GM12878 (cell line): ENCODE data around the gene GIPC1. TPM values are rescaled to one million over a fixed set of nuclear protein-coding genes. Genes with fewer than 3 reads are reported as not detected.

Experiments
- ATAC-seq: fragments of 200-7000 bp; cut with Tn5 transposase; 3 replicates; pipeline ENCODE4 v1.9.1; 2020; ENCODE audit warnings: mild to moderate bottlenecking, moderate library complexity
- BruUV-seq: library from RNA; stranded (reverse); fragments of 400-500 nt; replicated peaks from 2 replicates; lab custom pipeline; 2021; lab: Mats Ljungman, UMichigan
- CTCF ChIA-PET: fragments of 300-600 bp; sonication (Branson Sonifier 250); formaldehyde crosslinking; extraction: SDS; loops from one replicate; lab custom pipeline; 2021; ENCODE audit warnings: inconsistent platforms; lab: Yijun Ruan, JAX
- POLR2A ChIA-PET: fragments of 350-600 bp; formaldehyde crosslinking; extraction: SDS; loops from one replicate; lab custom pipeline; 2021; ENCODE audit warnings: inconsistent platforms; lab: Charles Lee
- RAD21 ChIA-PET: fragments of 300-600 bp; sonication (Branson Sonifier 250); formaldehyde crosslinking; loops from one replicate; lab custom pipeline; 2023; ENCODE audit warnings: antibody characterized with exemption; ENCODE audit not compliant: unreplicated experiment; lab: Charles Lee
- SMC1A ChIA-PET: fragments of 300-600 bp; sonication (Branson Sonifier 250); formaldehyde crosslinking; loops from one replicate; lab custom pipeline; 2023; ENCODE audit not compliant: unreplicated experiment, uncharacterized antibody; lab: Charles Lee
- DNase-seq: peaks from one replicate; pipeline ENCODE4 v3.0.0-alpha.2; 2011; ENCODE audit warnings: low read depth, low spot score
- FAIRE-seq: peaks from 3 replicates; lab custom pipeline; 2011; peaks lifted over from hg19 to GRCh38; lab: Jason Lieb, UNC
- H2AFZ ChIP-seq: 2 replicates; pipeline ENCODE4 v1.6.0; 2011; ENCODE audit warnings: low read depth, low read length, control low read depth; ENCODE audit not compliant: control insufficient read depth
- H3K27ac ChIP-seq: 2 replicates; pipeline ENCODE4 v1.5.1; 2011; ENCODE audit warnings: control low read depth; ENCODE audit not compliant: control insufficient read depth, insufficient read depth
- H3K27me3 ChIP-seq, 2 experiments: replicated peaks in 1 of 2; 2 replicates each; pipeline versions ENCODE4 v1.6.0 to v1.6.1; 2011; ENCODE audit warnings: low read length in 1 of 2; ENCODE audit not compliant: control insufficient read depth in 2 of 2, insufficient read depth in 2 of 2
- H3K36me3 ChIP-seq, 2 experiments: 2 replicates each; pipeline ENCODE4 v1.5.1; 2011; ENCODE audit warnings: low read length in 1 of 2; ENCODE audit not compliant: control insufficient read depth in 2 of 2, insufficient read depth in 2 of 2
- H3K4me1 ChIP-seq: 2 replicates; pipeline ENCODE4 v1.6.1; 2011; ENCODE audit warnings: mild to moderate bottlenecking, low read length, moderate library complexity, mixed read lengths; ENCODE audit not compliant: control insufficient read depth, insufficient read depth
- H3K4me2 ChIP-seq: 2 replicates; pipeline ENCODE4 v1.6.0; 2011; ENCODE audit warnings: control low read depth; ENCODE audit not compliant: control insufficient read depth, insufficient read depth
- H3K4me3 ChIP-seq: fragments of 200-600 bp; sonication (generic); 2 replicates; pipeline ENCODE4 v1.5.1; 2016
- H3K79me2 ChIP-seq: 2 replicates; pipeline ENCODE4 v1.6.0; 2011; ENCODE audit warnings: low read length; ENCODE audit not compliant: control insufficient read depth, insufficient read depth
- H3K9ac ChIP-seq: 2 replicates; pipeline ENCODE4 v1.8.0; 2011; ENCODE audit warnings: low read length, control low read depth, mixed read lengths; ENCODE audit not compliant: control insufficient read depth, insufficient read depth
- H3K9me3 ChIP-seq: replicated peaks from 3 replicates; pipeline ENCODE4 v1.5.1; 2011; ENCODE audit warnings: mild to moderate bottlenecking, low read length; ENCODE audit not compliant: control insufficient read depth, insufficient read depth
- H4K20me1 ChIP-seq: 2 replicates; pipeline ENCODE4 v1.6.0; 2011; ENCODE audit not compliant: control insufficient read depth, insufficient read depth
- CEBPB ChIP-seq, 2 experiments: fragments of 150-350 bp in 1 of 2; IDR thresholded peaks; 2 replicates each; pipeline ENCODE4 v1.6.1; 2012 to 2014; ENCODE audit warnings: low read depth in 2 of 2, low read length in 2 of 2, borderline replicate concordance in 1 of 2, inconsistent platforms in 1 of 2
- CHD1 ChIP-seq: IDR thresholded peaks from 2 replicates; pipeline ENCODE4 v1.6.1; 2012; ENCODE audit warnings: low read depth, low read length, improper control_type of control experiment
- CHD4 ChIP-seq: fragments of 200-600 bp; sonication (generic); IDR thresholded peaks from 2 replicates; pipeline ENCODE4 v1.6.1; 2016; ENCODE audit warnings: mild to moderate bottlenecking
- EED ChIP-seq: sonication (generic); IDR thresholded peaks from 2 replicates; pipeline ENCODE4 v1.6.1; 2016; ENCODE audit warnings: antibody characterized with exemption, low read depth
- HCFC1 ChIP-seq: fragments of 150-350 bp; IDR thresholded peaks from 2 replicates; pipeline ENCODE4 v1.6.1; 2014; ENCODE audit warnings: low read length
- HDAC6 ChIP-seq: fragments of 200-600 bp; sonication (generic); IDR thresholded peaks from one replicate; pipeline ENCODE4 v1.8.0; 2017; ENCODE audit warnings: antibody characterized with exemption; ENCODE audit not compliant: unreplicated experiment
- HSF1 ChIP-seq: fragments of 150-350 bp; IDR thresholded peaks from 2 replicates; pipeline ENCODE4 v1.6.1; 2014; ENCODE audit warnings: mild to moderate bottlenecking, low read depth, low read length
- MAX ChIP-seq: IDR thresholded peaks from 2 replicates; pipeline ENCODE4 v1.6.1; 2012; ENCODE audit warnings: low read depth, low read length, improper control_type of control experiment
- MYB ChIP-seq: fragments of 150-350 bp; IDR thresholded peaks from 2 replicates; pipeline ENCODE4 v1.6.1; 2014; ENCODE audit warnings: mild to moderate bottlenecking, low read depth, low read length, borderline replicate concordance
- POLR2AphosphoS5 ChIP-seq: IDR thresholded peaks from 2 replicates; pipeline ENCODE4 v1.6.1; 2011; ENCODE audit warnings: mild to moderate bottlenecking, low read length, inconsistent platforms
- RUNX3 ChIP-seq: IDR thresholded peaks from 2 replicates; pipeline ENCODE4 v1.6.1; 2012; ENCODE audit warnings: low read length, inconsistent platforms
- SIN3A ChIP-seq: IDR thresholded peaks from 2 replicates; pipeline ENCODE4 v1.6.1; 2012; ENCODE audit warnings: low read depth, low read length, improper control_type of control experiment
- SREBF2 ChIP-seq: IDR thresholded peaks from 2 replicates; pipeline ENCODE4 v1.6.1; 2012; ENCODE audit warnings: mild to moderate bottlenecking, low read length
- ZNF217 ChIP-seq: fragments of 450-650 bp; IDR thresholded peaks from 2 replicates; pipeline ENCODE4 v1.6.1; 2017; ENCODE audit warnings: antibody characterized with exemption, mild to moderate bottlenecking
- WGBS: methylation state at CpG from one replicate; pipeline ENCODE4 v1.1.6; 2016; ENCODE audit warnings: low lambda C conversion rate; ENCODE audit not compliant: insufficient replicate concordance, insufficient coverage; ENCODE audit errors: missing lambda C conversion rate; 5-methylcytosine and 5-hydroxymethylcytosine counted together
- in situ Hi-C: fragments of 300-500 bp; cut with MboI; formaldehyde crosslinking; loops from 9 replicates; pipeline ENCODE4 v1.14.3; 2018; ENCODE audit warnings: mixed read lengths
- intact Hi-C: fragments of 100-400 bp; cut with micrococcal nuclease; formaldehyde crosslinking; loops from one replicate; pipeline ENCODE4 v1.14.2; 2022; ENCODE audit not compliant: unreplicated experiment
- polyA plus RNA-seq, 11 experiments: library from polyadenylated mRNA; depleted of rRNA in 4 of 11; unstranded in 6 of 11; stranded (reverse) in 5 of 11; fragments of >200 nt; fragmentation: Nextera tagmentation in 4 of 11; fragmentation: Illumina TruSeq in 1 of 11; extraction: Ambion mirVana in 4 of 11; extraction: Trizol in 1 of 11; gene quantifications; 1 replicate in 1 of 11; 2 replicates in 10 of 11; pipeline versions ENCODE4 v1.2.1 to v1.2.3, GENCODE V29; 2011 to 2016; ENCODE audit warnings: inconsistent platforms in 2 of 11, missing spikeins in 2 of 11, low read depth in 1 of 11
- total RNA-seq, 4 experiments: library from RNA; depleted of rRNA in 3 of 4; stranded (reverse); fragments of >200 nt in 3 of 4; fragmentation: Illumina TruSeq in 1 of 4; extraction: Trizol in 1 of 4; gene quantifications; 2 replicates each; pipeline versions ENCODE4 v1.2.1 to v1.2.3, GENCODE V29; 2013 to 2021

Gene GIPC1
- total and polyA plus RNA-seq, 10 of the 15 experiments (the other 5 are each of a cell fraction or from before 2014, with no cell fraction given): 0.47 to 24.1 (median 13.6) TPM

- ChIA-PET CTCF (no interaction called here), POLR2A (interaction anchor here (1.0 kb wide), 1 partner anchor 9 kb away, joined by 3 read pairs; the partner anchor contains the start of gene DNAJB1), SMC1A (no interaction called here), RAD21 (no interaction called here)
- in situ Hi-C loops: no loop called here
- BruUV-seq: no TSS peak
- no peaks in the 10 kb centered on the region for H4K20me1 ChIP-seq
- H3K4me3 ChIP-seq: no peak overlapping the region
- FAIRE-seq (no peak), ATAC-seq (no peak), DNase-seq (no peak)
- H3K27ac ChIP-seq: no peak overlapping the region
- peaks cover 5% of the 10 kb centered on the region; the same call in 1 of the 2 replicates for H3K4me1 ChIP-seq
- WGBS: 75% methylated on average over 4 of the region's 4 CpGs
- no peak overlapping the region for H2AFZ ChIP-seq
- no peak overlapping the region for H3K9ac ChIP-seq
- no peaks in the 10 kb centered on the region for H3K27me3 ChIP-seq
- H3K79me2 ChIP-seq: peaks cover 16% of the 10 kb centered on the region
- H3K4me2 ChIP-seq: no peak overlapping the region
- H3K9me3 ChIP-seq: no peaks in the 10 kb centered on the region
- no peak for TF ChIP-seq SREBF2
- TF ChIP-seq HSF1: no peak
- TF ChIP-seq CEBPB (IDR thresholded peaks at IDR 0.05; ENCODE audit: borderline replicate concordance in 1 of 2, low read depth in 2 of 2, low read length in 2 of 2): no peak
- no peak for TF ChIP-seq RUNX3
- intact Hi-C loops: no loop called here
- H3K36me3 ChIP-seq: no peaks in the 10 kb centered on the region
Observed at GRCh38 chr19:14526423-14526822, 30.5 kb upstream of the GIPC1 start.

- no peak for ATAC-seq
- no peaks in the 10 kb centered on the region for H3K27me3 ChIP-seq
- WGBS: 45% methylated on average over 6 of the region's 6 CpGs
- H4K20me1 ChIP-seq: no peaks in the 10 kb centered on the region
- DNase-seq: no peak
- no peak overlapping the region for H2AFZ ChIP-seq
- intact Hi-C loops (no loop called here), in situ Hi-C loops (no loop called here)
- FAIRE-seq: no peak
- no peaks in the 10 kb centered on the region for H3K36me3 ChIP-seq
- ChIA-PET SMC1A (no interaction called here), CTCF (interaction anchor here (0.6 to 1.2 kb wide), 3 partner anchors 20 to 48 kb away, joined by 3 read pairs; no protein-coding TSS in a partner anchor), POLR2A (interaction anchor here (1.0 kb wide), 1 partner anchor 8 kb away, joined by 3 read pairs; the partner anchor contains the start of gene DNAJB1), RAD21 (no interaction called here)
- no peaks in the 10 kb centered on the region for H3K9me3 ChIP-seq
- H3K4me3 ChIP-seq: no peak overlapping the region
- no TSS peak for BruUV-seq
- H3K9ac ChIP-seq: no peak overlapping the region
- H3K79me2 ChIP-seq: peaks cover 10% of the 10 kb centered on the region
- no peak overlapping the region for H3K27ac ChIP-seq
- no peak overlapping the region for H3K4me2 ChIP-seq
- H3K4me1 ChIP-seq: peaks cover 3% of the 10 kb centered on the region; the same call in 1 of the 2 replicates
- TF ChIP-seq CHD4: no peak
- no peak for TF ChIP-seq POLR2AphosphoS5
- no peak for TF ChIP-seq EED
- TF ChIP-seq CHD1: no peak
- no peak for TF ChIP-seq ZNF217
- TF ChIP-seq MYB: no peak
- TF ChIP-seq MAX: no peak
- TF ChIP-seq HCFC1: no peak
- TF ChIP-seq SIN3A: no peak
- no peak for TF ChIP-seq HDAC6
Observed at GRCh38 chr19:14525729-14526128, 29.8 kb upstream of the GIPC1 start.
